Motor neuron (in vitro differentiated cells): ENCODE results near the gene MACROD2. TPM values are rescaled to one million over a fixed set of nuclear protein-coding genes. Genes with fewer than 3 reads are reported as not detected.
"Not testable (repeated sequence)": the region's sequence is repeated elsewhere in the genome, so short reads cannot be mapped to it uniquely, and the experiment has no call there.

Experiments used
- ATAC-seq, 8 experiments: fragments of 200-7000 bp; cut with Tn5 transposase; replicated peaks in 6 of 8; 2 replicates each; pipeline ENCODE4 v1.8.0; 2021; ENCODE audit warnings: mild to moderate bottlenecking in 8 of 8, moderate library complexity in 8 of 8
- H3K27ac ChIP-seq, 2 donors: fragments of 250-450 bp; sonication (Bioruptor Pico); 2 replicates each; pipeline ENCODE4 v1.9.0; 2021; ENCODE audit warnings: antibody characterized with exemption in 2 of 2, mild to moderate bottlenecking in 2 of 2, moderate library complexity in 1 of 2
- H3K4me1 ChIP-seq, 2 donors: fragments of 250-450 bp; sonication (Bioruptor Pico); replicated peaks in 1 of 2; 2 replicates each; pipeline ENCODE4 v1.6.1; 2021; ENCODE audit warnings: antibody characterized with exemption in 2 of 2, mild to moderate bottlenecking in 2 of 2, moderate library complexity in 1 of 2
- H3K4me3 ChIP-seq, 5 donors: fragments of 250-450 bp; sonication (Bioruptor Pico); 2 replicates each; pipeline ENCODE4 v1.9.0; 2021; ENCODE audit warnings: antibody characterized with exemption in 5 of 5, mild to moderate bottlenecking in 5 of 5, moderate library complexity in 4 of 5
- WGBS, 10 experiments: fragments of 450-650 bp; shearing (Covaris generic); methylation state at CpG; one replicate each; pipeline ENCODE4 v1.0.0; 2022; 5-methylcytosine and 5-hydroxymethylcytosine counted together
- in situ Hi-C, 9 experiments: fragments of 400-800 bp; cut with MboI; loops; one replicate each; pipeline ENCODE4 v1.15.0; 2021; ENCODE audit warnings: low sequenced_read_pairs in 9 of 9, low pct_unique_long_range_greater_than_20kb in 2 of 9; ENCODE audit not compliant: unreplicated experiment in 9 of 9
- total RNA-seq, 8 experiments: library from RNA; unstranded; fragments of 300-600 nt; gene quantifications; 2 replicates each; pipeline versions ENCODE4 v1.2.3 to v1.2.4, GENCODE V29; 2022

The MACROD2 gene
- total RNA-seq = 10 to 100 TPM in 6 of 8 experiments, 1 to 10 TPM in 2; 4.3 to 24.9 (median 10.4) TPM

- 0% methylated on average over 16 of the region's 61 CpGs; no CpG with 5 or more reads in 9 of the 10 experiments for WGBS, 10 experiments
- Histone ChIP-seq H3K27ac (no peak within 1 kb of the TSS), H3K4me1 (peaks cover 7 to 12% of the 10 kb centered on the region in 2 donors), H3K4me3 (peak within 1 kb of the TSS; percentile 47 to 62 (median 51))
- in situ Hi-C loops = no loop called here
- peak; percentile 95 to 98 (median 96) for ATAC-seq
These were observed at the start of gene MACROD2 for GRCh38 chr20:13995086-13995665. TSS of gene MACROD2 (plus strand) at chr20:13995516.

- no peak overlapping the region for H3K27ac ChIP-seq
- H3K4me1 ChIP-seq = no peaks in the 10 kb centered on the region
- WGBS, 10 experiments = 10 to 82% (median 71%) methylated on average over 2 of the region's 3 CpGs; no CpG with 5 or more reads in 6 of the 10 experiments
- no peak for ATAC-seq
- in situ Hi-C loops = no loop called here
- H3K4me3 ChIP-seq = no peak overlapping the region
These were observed 47.6 kb upstream of the MACROD2 start for GRCh38 chr20:13947719-13948118.

- 0 to 86% (median 62%) methylated on average over 1 to 6 of the region's 6 CpGs; no CpG with 5 or more reads in 3 of the 10 experiments for WGBS, 10 experiments
- Histone ChIP-seq H3K4me3 (no peak overlapping the region), H3K4me1 (no peaks in the 10 kb centered on the region), H3K27ac (no peak overlapping the region)
- ATAC-seq = no peak
- in situ Hi-C loops = no loop called here
These were observed 42.1 kb upstream of the MACROD2 start for GRCh38 chr20:13953227-13953626.

GRCh38 chr20:13960119-13960518 is 35.2 kb upstream of the MACROD2 start:
- WGBS, 10 experiments = 28 to 100% (median 79%) methylated on average over 2 of the region's 2 CpGs
- no peak for ATAC-seq
- H3K4me1 ChIP-seq = no peaks in the 10 kb centered on the region
- no peak overlapping the region for H3K4me3 ChIP-seq
- H3K27ac ChIP-seq = no peak overlapping the region
- in situ Hi-C loops = no loop called here

GRCh38 chr20:13960525-13960924 is 34.8 kb upstream of the MACROD2 start:
- 10 to 97% (median 50%) methylated on average over 1 to 3 of the region's 3 CpGs; no CpG with 5 or more reads in 1 of the 10 experiments for WGBS, 10 experiments
- ATAC-seq = no peak
- in situ Hi-C loops = no loop called here
- no peak overlapping the region for H3K4me3 ChIP-seq
- H3K27ac ChIP-seq = no peak overlapping the region
- H3K4me1 ChIP-seq = no peaks in the 10 kb centered on the region

GRCh38 chr20:13984211-13984610 is 11.1 kb upstream of the MACROD2 start:
- Histone ChIP-seq H3K4me1 (no peaks in the 10 kb centered on the region), H3K4me3 (no peak overlapping the region), H3K27ac (no peak overlapping the region)
- 50 to 100% (median 71%) methylated on average over 1 to 4 of the region's 4 CpGs; no CpG with 5 or more reads in 2 of the 10 experiments for WGBS, 10 experiments
- no peak for ATAC-seq
- in situ Hi-C loops = no loop called here

GRCh38 chr20:13990465-13990864 is 4.9 kb upstream of the MACROD2 start, which contains the start of gene SEL1L2:
TSS of gene SEL1L2 (minus strand) at chr20:13990614. CDS start at chr20:13990534, 80 bp downstream.
- peak within 1 kb of the TSS in 1 of 5 donors; percentile 14 for H3K4me3 ChIP-seq
- ATAC-seq = peak in 4 of 8 experiments; percentile 5 to 37 (median 12)
- H3K4me1 ChIP-seq = peaks cover 5 to 7% of the 10 kb centered on the region in 2 donors
- H3K27ac ChIP-seq = peak within 1 kb of the TSS; percentile 41 to 48
- 0 to 79% (median 51%) methylated on average over 1 to 5 of the region's 5 CpGs; no CpG with 5 or more reads in 2 of the 10 experiments for WGBS, 10 experiments
- in situ Hi-C loops = no loop called here

- in situ Hi-C loops = no loop called here
- Histone ChIP-seq H3K4me1 (peaks cover 5 to 7% of the 10 kb centered on the region in 2 donors), H3K27ac (no peak overlapping the region), H3K4me3 (no peak overlapping the region)
- no peak for ATAC-seq
- 0 to 100% (median 79%) methylated on average over 1 of the region's 1 CpG; no CpG with 5 or more reads in 2 of the 10 experiments for WGBS, 10 experiments
These were observed 4.0 kb upstream of the MACROD2 start for GRCh38 chr20:13991311-13991710.

GRCh38 chr20:13991955-13992354 is 3.4 kb upstream of the MACROD2 start:
- H3K27ac ChIP-seq, H3K4me3 ChIP-seq, in situ Hi-C loops, H3K4me1 ChIP-seq, ATAC-seq: not testable (repeated sequence)
- 0 to 100% (median 100%) methylated on average over 1 to 4 of the region's 5 CpGs; no CpG with 5 or more reads in 2 of the 10 experiments for WGBS, 10 experiments

GRCh38 chr20:13995841-13996240 is 525 bp downstream of the MACROD2 start:
- in situ Hi-C loops = no loop called here
- H3K4me1 ChIP-seq = peaks cover under 1 to 8% of the 10 kb centered on the region in 2 donors
- H3K27ac ChIP-seq = no peak overlapping the region
- WGBS, 10 experiments = 0% methylated on average over 1 to 22 of the region's 52 CpGs; no CpG with 5 or more reads in 7 of the 10 experiments
- H3K4me3 ChIP-seq = peak overlapping the region; percentile 47 to 62 (median 51)
- peak; percentile 34 to 51 (median 44) for ATAC-seq

GRCh38 chr20:13996265-13996664 is 949 bp downstream of the MACROD2 start:
- peak in 3 of 8 experiments; percentile 3 to 6 (median 5) for ATAC-seq
- Histone ChIP-seq H3K27ac (no peak overlapping the region), H3K4me3 (peak overlapping the region; percentile 47 to 62 (median 51)), H3K4me1 (peaks cover 0 to 8% of the 10 kb centered on the region in 2 donors)
- WGBS, 10 experiments = 2 to 50% (median 18%) methylated on average over 2 to 8 of the region's 13 CpGs; no CpG with 5 or more reads in 4 of the 10 experiments
- in situ Hi-C loops = no loop called here

GRCh38 chr20:14000917-14001316 is 5.6 kb downstream of the MACROD2 start:
- peaks cover 0 to 8% of the 10 kb centered on the region in 2 donors for H3K4me1 ChIP-seq
- peak in 2 of 8 experiments; percentile 51 to 66 for ATAC-seq
- 0 to 100% (median 40%) methylated on average over 1 of the region's 1 CpG; no CpG with 5 or more reads in 2 of the 10 experiments for WGBS, 10 experiments
- no peak overlapping the region for H3K27ac ChIP-seq
- H3K4me3 ChIP-seq = no peak overlapping the region
- in situ Hi-C loops = no loop called here

- Histone ChIP-seq H3K27ac (no peak overlapping the region), H3K4me1 (no peaks in the 10 kb centered on the region), H3K4me3 (no peak overlapping the region)
- ATAC-seq = no peak
- 83 to 100% (median 95%) methylated on average over 1 to 4 of the region's 4 CpGs; no CpG with 5 or more reads in 1 of the 10 experiments for WGBS, 10 experiments
- in situ Hi-C loops = no loop called here
These were observed 10.7 kb downstream of the MACROD2 start for GRCh38 chr20:14005996-14006395.
